ENCODE measurements around the gene WFDC6.

Gene WFDC6

GRCh38 chr20:45495501-45495941 is 43.8 kb downstream of the WFDC6 start:
- no peak overlapping the region for H3K27ac ChIP-seq (ENCODE audit: low read depth, low read length)

DNA sequence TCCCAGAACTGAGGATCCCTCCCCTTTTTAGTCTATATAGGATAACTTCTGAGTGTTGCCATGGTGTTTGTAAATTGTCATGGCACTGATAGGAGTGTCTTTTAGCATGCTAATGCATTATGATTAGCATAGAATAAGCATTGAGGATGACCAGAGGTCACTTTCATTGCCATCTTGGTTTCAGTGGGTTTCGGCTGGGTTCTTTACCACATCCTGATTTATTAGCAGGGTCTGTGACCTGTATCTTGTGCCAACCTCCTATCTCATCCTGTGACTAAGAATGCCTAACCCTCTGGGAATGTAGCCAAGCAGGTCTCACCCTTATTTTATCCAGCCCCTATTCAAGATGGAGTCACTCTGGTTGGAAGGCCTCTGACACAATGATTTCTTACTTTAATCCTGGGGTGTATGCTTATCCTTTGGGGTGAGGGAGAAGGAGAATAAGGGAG is 50.2 kb downstream of the WFDC6 start:
- Histone ChIP-seq H3F3A (ENCODE audit: control insufficient read depth, insufficient read depth) (no peaks in the 10 kb centered on the region), H3K27ac (ENCODE audit: low read depth, low read length) (no peak overlapping the region), H3K9me2 (replicated peaks; ENCODE audit: control insufficient read depth, low read length) (no peaks in the 10 kb centered on the region), H3K79me2 (ENCODE audit: control insufficient read depth, low read length) (no peaks in the 10 kb centered on the region), H3K4me1 (ENCODE audit: control insufficient read depth, low read length) (no peaks in the 10 kb centered on the region), H3K4me3 (ENCODE audit: low read length) (no peak overlapping the region), H3K9me3 (ENCODE audit: control insufficient read depth, insufficient read depth, low read length) (no peaks in the 10 kb centered on the region), H3K4me2 (ENCODE audit: low read length) (no peak overlapping the region), H3K27me3 (ENCODE audit: control insufficient read depth, low read length) (peaks cover 11% of the 10 kb centered on the region), H3K36me3 (ENCODE audit: control insufficient read depth, low read length) (no peaks in the 10 kb centered on the region), H4K20me1 (ENCODE audit: control insufficient read depth, insufficient read depth, low read depth, low read length) (no peaks in the 10 kb centered on the region)
- no peak for TF ChIP-seq EZH2phosphoT487 (IDR thresholded peaks at IDR 0.05; ENCODE audit: borderline replicate concordance, low read length)
- TF ChIP-seq, protein P1, sequence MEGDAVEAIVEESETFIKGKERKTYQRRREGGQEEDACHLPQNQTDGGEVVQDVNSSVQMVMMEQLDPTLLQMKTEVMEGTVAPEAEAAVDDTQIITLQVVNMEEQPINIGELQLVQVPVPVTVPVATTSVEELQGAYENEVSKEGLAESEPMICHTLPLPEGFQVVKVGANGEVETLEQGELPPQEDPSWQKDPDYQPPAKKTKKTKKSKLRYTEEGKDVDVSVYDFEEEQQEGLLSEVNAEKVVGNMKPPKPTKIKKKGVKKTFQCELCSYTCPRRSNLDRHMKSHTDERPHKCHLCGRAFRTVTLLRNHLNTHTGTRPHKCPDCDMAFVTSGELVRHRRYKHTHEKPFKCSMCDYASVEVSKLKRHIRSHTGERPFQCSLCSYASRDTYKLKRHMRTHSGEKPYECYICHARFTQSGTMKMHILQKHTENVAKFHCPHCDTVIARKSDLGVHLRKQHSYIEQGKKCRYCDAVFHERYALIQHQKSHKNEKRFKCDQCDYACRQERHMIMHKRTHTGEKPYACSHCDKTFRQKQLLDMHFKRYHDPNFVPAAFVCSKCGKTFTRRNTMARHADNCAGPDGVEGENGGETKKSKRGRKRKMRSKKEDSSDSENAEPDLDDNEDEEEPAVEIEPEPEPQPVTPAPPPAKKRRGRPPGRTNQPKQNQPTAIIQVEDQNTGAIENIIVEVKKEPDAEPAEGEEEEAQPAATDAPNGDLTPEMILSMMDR (IDR thresholded peaks at IDR 0.05; ENCODE audit: low read depth, low read length, poor library complexity, severe bottlenecking): no peak

More at GRCh38 chr20:45495501-45495941, 43.8 kb downstream of the WFDC6 start:
- Histone ChIP-seq H3K9me2 (replicated peaks; ENCODE audit: control insufficient read depth, low read length) (no peaks in the 10 kb centered on the region), H3K4me3 (ENCODE audit: low read length) (no peak overlapping the region), H3K4me2 (ENCODE audit: low read length) (no peak overlapping the region), H3K4me1 (ENCODE audit: control insufficient read depth, low read length) (no peaks in the 10 kb centered on the region), H3K79me2 (ENCODE audit: control insufficient read depth, low read length) (no peaks in the 10 kb centered on the region), H3K9me3 (ENCODE audit: control insufficient read depth, insufficient read depth, low read length) (no peaks in the 10 kb centered on the region), H3K36me3 (ENCODE audit: control insufficient read depth, low read length) (no peaks in the 10 kb centered on the region), H3F3A (ENCODE audit: control insufficient read depth, insufficient read depth) (no peaks in the 10 kb centered on the region), H3K27me3 (ENCODE audit: control insufficient read depth, low read length) (peaks cover 18% of the 10 kb centered on the region; the same call in 1 of the 2 replicates), H4K20me1 (ENCODE audit: control insufficient read depth, insufficient read depth, low read depth, low read length) (no peaks in the 10 kb centered on the region)
- TF ChIP-seq, protein P1 (IDR thresholded peaks at IDR 0.05; ENCODE audit: low read depth, low read length, poor library complexity, severe bottlenecking): no peak
- TF ChIP-seq EZH2phosphoT487 (IDR thresholded peaks at IDR 0.05; ENCODE audit: borderline replicate concordance, low read length): no peak

- H3K36me3 ChIP-seq (ENCODE audit: control insufficient read depth, low read length): no peaks in the 10 kb centered on the region
These were observed 52.0 kb downstream of the WFDC6 start for GRCh38 chr20:45487231-45487635.

More at GRCh38 chr20:45487231-45487635, 52.0 kb downstream of the WFDC6 start:
- Histone ChIP-seq H3K27me3 (ENCODE audit: control insufficient read depth, low read length) (peaks cover 18% of the 10 kb centered on the region), H3K27ac (ENCODE audit: low read depth, low read length) (no peak overlapping the region), H3K4me1 (ENCODE audit: control insufficient read depth, low read length) (no peaks in the 10 kb centered on the region), H3K9me3 (ENCODE audit: control insufficient read depth, insufficient read depth, low read length) (no peaks in the 10 kb centered on the region), H3K4me3 (ENCODE audit: low read length) (no peak overlapping the region), H4K20me1 (ENCODE audit: control insufficient read depth, insufficient read depth, low read depth, low read length) (no peaks in the 10 kb centered on the region), H3F3A (ENCODE audit: control insufficient read depth, insufficient read depth) (no peaks in the 10 kb centered on the region), H3K4me2 (ENCODE audit: low read length) (no peak overlapping the region), H3K9me2 (replicated peaks; ENCODE audit: control insufficient read depth, low read length) (no peaks in the 10 kb centered on the region), H3K79me2 (ENCODE audit: control insufficient read depth, low read length) (no peaks in the 10 kb centered on the region)
- TF ChIP-seq, protein P1 (IDR thresholded peaks at IDR 0.05; ENCODE audit: low read depth, low read length, poor library complexity, severe bottlenecking): peak; percentile 37
- no peak for TF ChIP-seq EZH2phosphoT487 (IDR thresholded peaks at IDR 0.05; ENCODE audit: borderline replicate concordance, low read length)

Data from DOHH2 (cell line).